B cell (primary cell): ENCODE measurements around the gene SPEM2. TPM values are rescaled to one million over a fixed set of nuclear protein-coding genes. Genes with fewer than 3 reads are reported as not detected.
A peak's percentile ranks its signal among the peaks of the same experiment; 100 is the strongest.

Experiments
- ATAC-seq: fragments of 200-7000 bp; cut with Tn5 transposase; one replicate; pipeline ENCODE4 v1.10.0; 2021; ENCODE audit warnings: low read depth, mild to moderate bottlenecking, moderate number of reproducible peaks, moderate library complexity
- CTCF ChIA-PET: fragments of 350-600 bp; sonication (Branson Sonifier 250); formaldehyde crosslinking; loops from one replicate; lab custom pipeline; 2021; ENCODE audit warnings: antibody characterized with exemption, inconsistent platforms; lab: Charles Lee
- POLR2A ChIA-PET: fragments of 350-600 bp; sonication (Branson Sonifier 250); formaldehyde crosslinking; loops from one replicate; lab custom pipeline; 2021; ENCODE audit warnings: antibody characterized with exemption; lab: Charles Lee
- DNase-seq: peaks from one replicate; pipeline ENCODE4 v3.0.0; 2013
- H2AFZ ChIP-seq: 2 replicates; pipeline ENCODE4 v1.6.1; 2012; ENCODE audit warnings: mild to moderate bottlenecking, low read depth, low read length; ENCODE audit not compliant: insufficient read depth, poor library complexity, severe bottlenecking
- H3K27ac ChIP-seq, 2 donors: 1 replicate in 1 of 2; 2 replicates in 1 of 2; pipeline ENCODE4 v1.5.1; 2012 to 2013; ENCODE audit warnings: low read length in 2 of 2, mild to moderate bottlenecking in 2 of 2, moderate library complexity in 1 of 2
- H3K27me3 ChIP-seq, 4 experiments: fragments of 200-600 bp in 1 of 4; sonication (generic) in 1 of 4; replicated peaks in 1 of 4; 1 replicate in 2 of 4; 2 replicates in 2 of 4; pipeline versions ENCODE4 v1.6.1 to v1.7.0; 2013 to 2016; ENCODE audit warnings: low read length in 3 of 4, mild to moderate bottlenecking in 2 of 4, mixed read lengths in 1 of 4, moderate library complexity in 1 of 4; ENCODE audit not compliant: insufficient read depth in 4 of 4, control insufficient read depth in 3 of 4; ENCODE audit errors: control extremely low read depth in 1 of 4
- H3K36me3 ChIP-seq, 2 experiments: replicated peaks in 1 of 2; 1 replicate in 1 of 2; 2 replicates in 1 of 2; pipeline versions ENCODE4 v1.6.1 to v1.7.1; 2013; ENCODE audit warnings: low read length in 1 of 2; ENCODE audit not compliant: insufficient read depth in 2 of 2, control insufficient read depth in 1 of 2; ENCODE audit errors: control extremely low read depth in 1 of 2, extremely low read depth in 1 of 2
- H3K4me1 ChIP-seq, 2 donors: fragments of 200-600 bp in 1 of 2; sonication (generic) in 1 of 2; 1 replicate in 1 of 2; 2 replicates in 1 of 2; pipeline versions ENCODE4 v1.5.1 to v1.6.1; 2013 to 2017; ENCODE audit warnings: low read length in 2 of 2; ENCODE audit not compliant: control insufficient read depth in 2 of 2, insufficient read depth in 2 of 2
- H3K4me2 ChIP-seq: replicated peaks from 2 replicates; pipeline ENCODE3; 2012; ENCODE audit warnings: mild to moderate bottlenecking, low read depth, low read length; ENCODE audit not compliant: poor library complexity, severe bottlenecking
- H3K4me3 ChIP-seq, 5 experiments: fragments of 200-600 bp in 1 of 5; sonication (generic) in 1 of 5; 1 replicate in 3 of 5; 2 replicates in 2 of 5; pipeline versions ENCODE4 v1.5.1 to v1.7.0; 2011 to 2016; ENCODE audit warnings: low read length in 4 of 5, mild to moderate bottlenecking in 4 of 5, low read depth in 2 of 5, control low read depth in 1 of 5, moderate library complexity in 1 of 5; ENCODE audit not compliant: insufficient read depth in 1 of 5; ENCODE audit errors: control extremely low read depth in 1 of 5, extremely low read depth in 1 of 5
- H3K79me2 ChIP-seq: fragments of 200-600 bp; sonication (generic); one replicate; pipeline ENCODE4 v1.6.0; 2016; ENCODE audit warnings: low read length; ENCODE audit not compliant: control insufficient read depth, insufficient read depth
- H3K9ac ChIP-seq: fragments of 200-600 bp; sonication (generic); 2 replicates; pipeline ENCODE4 v1.6.1; 2017; ENCODE audit warnings: mild to moderate bottlenecking, low read length, moderate library complexity
- H3K9me3 ChIP-seq, 3 donors: one replicate each; pipeline versions ENCODE4 v1.6.1 to v1.7.1; 2013; ENCODE audit warnings: low read length in 2 of 3; ENCODE audit not compliant: control insufficient read depth in 2 of 3, insufficient read depth in 1 of 3; ENCODE audit errors: control extremely low read depth in 1 of 3
- H4K20me1 ChIP-seq: 2 replicates; pipeline ENCODE4 v1.6.0; 2012; ENCODE audit warnings: mild to moderate bottlenecking, low read length; ENCODE audit not compliant: insufficient read depth, control insufficient read depth, poor library complexity, severe bottlenecking
- H3K27ac Mint-ChIP-seq: one replicate; pipeline ENCODE4 v1.8.0; 2021; ENCODE audit warnings: mixed read lengths
- H3K27me3 Mint-ChIP-seq: one replicate; pipeline ENCODE4 v1.8.0; 2021; ENCODE audit warnings: mixed read lengths
- H3K4me1 Mint-ChIP-seq: one replicate; pipeline ENCODE4 v1.8.0; 2021; ENCODE audit warnings: mixed read lengths
- H3K4me3 Mint-ChIP-seq: one replicate; pipeline ENCODE4 v1.8.0; 2021; ENCODE audit warnings: mixed read lengths
- H3K9me3 Mint-ChIP-seq: one replicate; pipeline ENCODE4 v1.8.0; 2022; ENCODE audit warnings: mixed read lengths; ENCODE audit not compliant: insufficient read depth
- CTCF ChIP-seq: fragments of 200-600 bp; IDR thresholded peaks from one replicate; pipeline ENCODE4 v1.8.0; 2022; ENCODE audit warnings: antibody characterized with exemption, mild to moderate bottlenecking
- EZH2 ChIP-seq: IDR thresholded peaks from 2 replicates; pipeline ENCODE4 v1.6.1; 2012; ENCODE audit warnings: borderline replicate concordance, low read depth, mild to moderate bottlenecking, moderate library complexity, low read length; ENCODE audit not compliant: insufficient read depth, poor library complexity, severe bottlenecking
- WGBS: methylation state at CpG from one replicate; pipeline ENCODE4 v1.1.5; 2013; ENCODE audit warnings: missing lambda C conversion rate; ENCODE audit not compliant: insufficient coverage; 5-methylcytosine and 5-hydroxymethylcytosine counted together
- intact Hi-C: fragments of 100-400 bp; cut with micrococcal nuclease; formaldehyde crosslinking; loops from one replicate; pipeline ENCODE4 v1.10.0; 2022
- polyA plus RNA-seq: library from polyadenylated mRNA; depleted of rRNA; stranded (reverse); fragments of >200 nt; gene quantifications from 2 replicates; pipeline ENCODE4 v1.2.3, GENCODE V29; 2012
- total RNA-seq, 2 donors: library from RNA; stranded (reverse); fragments of 120-200 nt in 1 of 2; gene quantifications; 1 replicate in 1 of 2; 2 replicates in 1 of 2; pipeline versions ENCODE4 v1.2.3 to v1.2.4, GENCODE V29; 2013 to 2022

The SPEM2 gene
- total and polyA plus RNA-seq, 2 donors (not counting 1 experiment from before 2014, with no cell fraction given) = not detected

GRCh38 chr17:7384489-7385081 is 40.8 kb upstream of the SPEM2 start:
- TF ChIP-seq CTCF (no peak), EZH2 (no peak)
- peaks cover 0 to 19% (median 0%) of the 10 kb centered on the region in 3 donors for H3K9me3 ChIP-seq
- no peaks in the 10 kb centered on the region for H3K79me2 ChIP-seq
- peak overlapping the region; percentile 89 for H3K4me3 Mint-ChIP-seq
- CTCF ChIA-PET = interaction anchor here (0.7 to 1.4 kb wide), 4 partner anchors 10 to 129 kb away, joined by 3 to 4 read pairs (median 3); no protein-coding TSS in a partner anchor
- H4K20me1 ChIP-seq = no peaks in the 10 kb centered on the region
- H3K27ac Mint-ChIP-seq = peak overlapping the region; percentile 91
- WGBS = 51% methylated on average over 23 of the region's 23 CpGs
- POLR2A ChIA-PET = interaction anchor here (1.0 to 1.7 kb wide), 3 partner anchors 10 to 51 kb away, joined by 4 to 10 read pairs (median 5); partner anchors contain the start of genes PLSCR3 and TMEM256
- H2AFZ ChIP-seq = peak overlapping the region; percentile 94
- H3K4me2 ChIP-seq = peak overlapping the region; percentile 88
- peak overlapping the region; percentile 60 to 72 for H3K27ac ChIP-seq
- peak overlapping the region; percentile 79 for H3K9ac ChIP-seq
- no peak for ATAC-seq
- no peaks in the 10 kb centered on the region for H3K9me3 Mint-ChIP-seq
- peak overlapping the region in 4 of 5 experiments; percentile 70 to 78 (median 76) for H3K4me3 ChIP-seq
- H3K27me3 Mint-ChIP-seq = peaks cover 25% of the 10 kb centered on the region
- intact Hi-C loops = loop anchor here (1.0 kb wide), 2 partner anchors 10 to 20 kb away; partner anchors contain the start of genes PLSCR3 and TMEM256
- peak; percentile 30 for DNase-seq
- peaks cover 0 to 9% of the 10 kb centered on the region in 2 experiments for H3K36me3 ChIP-seq
- peaks cover 19% of the 10 kb centered on the region in 2 donors for H3K4me1 ChIP-seq
- H3K27me3 ChIP-seq = peaks cover 0 to 39% (median 14%) of the 10 kb centered on the region in 4 experiments
- peaks cover 14% of the 10 kb centered on the region for H3K4me1 Mint-ChIP-seq

- H3K4me2 ChIP-seq = no peak overlapping the region
- Mint-ChIP-seq H3K4me1 (peaks cover 12% of the 10 kb centered on the region), H3K4me3 (no peak overlapping the region), H3K27me3 (no peaks in the 10 kb centered on the region), H3K27ac (no peak overlapping the region), H3K9me3 (no peaks in the 10 kb centered on the region)
- H2AFZ ChIP-seq = no peak overlapping the region
- H3K27ac ChIP-seq = no peak overlapping the region
- TF ChIP-seq EZH2 (no peak), CTCF (no peak)
- H3K4me1 ChIP-seq = peaks cover 11 to 17% of the 10 kb centered on the region in 2 donors
- H3K79me2 ChIP-seq = peaks cover 8% of the 10 kb centered on the region
- no peak for ATAC-seq
- WGBS = over 99% methylated on average over 10 of the region's 10 CpGs
- peak; percentile 8 for DNase-seq
- H3K4me3 ChIP-seq = no peak overlapping the region
- intact Hi-C loops = no loop called here
- H3K36me3 ChIP-seq = peaks cover 0 to 37% of the 10 kb centered on the region in 2 experiments
- ChIA-PET POLR2A (no interaction called here), CTCF (interaction anchor here (1.6 to 1.8 kb wide), 2 partner anchors 33 to 48 kb away, joined by 4 to 6 read pairs; no protein-coding TSS in a partner anchor)
- no peaks in the 10 kb centered on the region for H4K20me1 ChIP-seq
- H3K9ac ChIP-seq = no peak overlapping the region
- H3K9me3 ChIP-seq = no peaks in the 10 kb centered on the region
- H3K27me3 ChIP-seq = no peaks in the 10 kb centered on the region
Measured at GRCh38 chr17:7388856-7389255, 36.6 kb upstream of the SPEM2 start.
